K562 (cell line): ENCODE measurements around the gene PTOV1. TPM values are rescaled to one million over a fixed set of nuclear protein-coding genes. Genes with fewer than 3 reads are reported as not detected.

ENCODE experiments used
- BRCA1 ChIP-seq, 2 experiments: fragments of 450-650 bp in 1 of 2; sonication (generic) in 1 of 2; formaldehyde crosslinking in 1 of 2; IDR thresholded peaks; 2 replicates each; pipeline versions ENCODE4 v1.5.0 to v1.6.1; 2017 to 2020; ENCODE audit warnings: mild to moderate bottlenecking in 1 of 2, missing genetic modification reagents in 1 of 2
- DPF2 ChIP-seq: fragments of 450-650 bp; IDR thresholded peaks from 2 replicates; pipeline ENCODE4 v1.6.1; 2016
- HNRNPL ChIP-seq: fragments of 200-400 bp; formaldehyde crosslinking; IDR thresholded peaks from 2 replicates; pipeline ENCODE4 v1.6.1; 2017; ENCODE audit warnings: low read depth, mild to moderate bottlenecking, low read length
- MAFG ChIP-seq: fragments of 450-650 bp; conservative IDR thresholded peaks from 2 replicates; pipeline ENCODE4 v1.6.1; 2016; ENCODE audit warnings: missing genetic modification characterization, missing compliant biosample characterization
- MAFK ChIP-seq: IDR thresholded peaks from 2 replicates; pipeline ENCODE4 v1.6.1; 2011; ENCODE audit warnings: low read length, improper control_type of control experiment
- MCM7 ChIP-seq, 2 experiments: fragments of 450-650 bp; IDR thresholded peaks; 2 replicates each; pipeline ENCODE4 v1.6.1; 2016 to 2018
- NEUROD1 ChIP-seq: fragments of 150-350 bp; IDR thresholded peaks from 2 replicates; pipeline ENCODE4 v1.6.1; 2014; ENCODE audit warnings: borderline replicate concordance, low read length, low read depth; ENCODE audit not compliant: partially characterized antibody
- PHF20 ChIP-seq: fragments of 450-650 bp; IDR thresholded peaks from 2 replicates; pipeline ENCODE4 v1.6.1; 2018; ENCODE audit not compliant: partially characterized antibody
- POLR2H ChIP-seq: IDR thresholded peaks from 2 replicates; pipeline ENCODE4 v1.6.1; 2016; ENCODE audit warnings: missing genetic modification characterization, low read depth, mild to moderate bottlenecking, control low read depth, missing compliant biosample characterization, moderate library complexity
- RBM15 ChIP-seq: fragments of 200-400 bp; formaldehyde crosslinking; IDR thresholded peaks from 2 replicates; pipeline ENCODE4 v1.6.1; 2018; ENCODE audit warnings: mild to moderate bottlenecking, low read length, moderate library complexity; ENCODE audit not compliant: insufficient read depth
- SREBF1 ChIP-seq: fragments of 150-350 bp; IDR thresholded peaks from 2 replicates; pipeline ENCODE4 v1.6.1; 2014; ENCODE audit warnings: antibody characterized with exemption, low read depth, low read length, borderline replicate concordance
- SRSF1 ChIP-seq: fragments of 200-400 bp; formaldehyde crosslinking; IDR thresholded peaks from 2 replicates; pipeline ENCODE4 v1.6.1; 2017; ENCODE audit warnings: mild to moderate bottlenecking, low read depth, low read length, moderate library complexity
- ZBTB17 ChIP-seq: fragments of 450-650 bp; formaldehyde crosslinking; IDR thresholded peaks from 2 replicates; pipeline ENCODE4 v1.4.0; 2020; ENCODE audit warnings: mild to moderate bottlenecking
- ZC3H4 ChIP-seq: sonication (generic); formaldehyde crosslinking; IDR thresholded peaks from 2 replicates; pipeline ENCODE4 v1.9.0; 2021; ENCODE audit warnings: missing genetic modification reagents, borderline replicate concordance
- ZNF263 ChIP-seq: sonication (generic); formaldehyde crosslinking; IDR thresholded peaks from 2 replicates; pipeline ENCODE4 v1.8.0; 2022; ENCODE audit warnings: mild to moderate bottlenecking, missing genetic modification reagents, borderline replicate concordance
- ZNF431 ChIP-seq: sonication (generic); formaldehyde crosslinking; IDR thresholded peaks from 2 replicates; pipeline ENCODE4 v1.8.0; 2022; ENCODE audit warnings: mild to moderate bottlenecking, missing genetic modification reagents
- ZSCAN29 ChIP-seq: fragments of 450-650 bp; IDR thresholded peaks from 2 replicates; pipeline ENCODE4 v1.6.1; 2017
- polyA plus RNA-seq, 8 experiments: library from polyadenylated mRNA; depleted of rRNA in 4 of 8; stranded (reverse) in 5 of 8; unstranded in 3 of 8; fragments of >200 nt; fragmentation: Nextera tagmentation in 2 of 8; fragmentation: Illumina TruSeq in 1 of 8; extraction: Ambion mirVana in 2 of 8; extraction: Trizol in 1 of 8; gene quantifications; 2 replicates each; pipeline versions ENCODE4 v1.2.1 to v1.2.3, GENCODE V29; 2011 to 2014; ENCODE audit warnings: inconsistent platforms in 1 of 8, missing spikeins in 1 of 8
- total RNA-seq, 7 experiments: library from RNA; depleted of rRNA in 6 of 7; stranded (reverse); fragments of >200 nt in 6 of 7; fragmentation: Illumina TruSeq in 2 of 7; extraction: Trizol in 2 of 7; gene quantifications; 2 replicates each; pipeline versions ENCODE4 v1.2.1 to v1.2.3, GENCODE V29; 2011 to 2021; ENCODE audit warnings: low replicate concordance in 1 of 7
- TF ChIP-seq, protein P1 (sequence below): fragments of 450-650 bp; formaldehyde crosslinking; IDR thresholded peaks from 2 replicates; pipeline ENCODE4 v1.4.0; 2020; ENCODE audit warnings: mild to moderate bottlenecking, moderate library complexity
- TF ChIP-seq, protein P2 (sequence below): IDR thresholded peaks from 2 replicates; pipeline ENCODE4 v1.6.1; 2012; ENCODE audit warnings: low read depth, low read length, improper control_type of control experiment, borderline replicate concordance
- TF ChIP-seq, protein P3 (sequence below): fragments of 450-650 bp; IDR thresholded peaks from 2 replicates; pipeline ENCODE4 v1.6.1; 2018; ENCODE audit not compliant: partially characterized antibody
- TF ChIP-seq, protein P4 (sequence below): fragments of 250-450 bp; sonication (Bioruptor Pico); IDR thresholded peaks from 2 replicates; pipeline ENCODE4 v1.9.0; 2021; ENCODE audit warnings: mild to moderate bottlenecking

PTOV1 gene
- total and polyA plus RNA-seq, 9 of the 15 experiments (the other 6 are each of a cell fraction or from before 2014, with no cell fraction given) = 4.9 to 169 (median 43.5) TPM

DNA sequence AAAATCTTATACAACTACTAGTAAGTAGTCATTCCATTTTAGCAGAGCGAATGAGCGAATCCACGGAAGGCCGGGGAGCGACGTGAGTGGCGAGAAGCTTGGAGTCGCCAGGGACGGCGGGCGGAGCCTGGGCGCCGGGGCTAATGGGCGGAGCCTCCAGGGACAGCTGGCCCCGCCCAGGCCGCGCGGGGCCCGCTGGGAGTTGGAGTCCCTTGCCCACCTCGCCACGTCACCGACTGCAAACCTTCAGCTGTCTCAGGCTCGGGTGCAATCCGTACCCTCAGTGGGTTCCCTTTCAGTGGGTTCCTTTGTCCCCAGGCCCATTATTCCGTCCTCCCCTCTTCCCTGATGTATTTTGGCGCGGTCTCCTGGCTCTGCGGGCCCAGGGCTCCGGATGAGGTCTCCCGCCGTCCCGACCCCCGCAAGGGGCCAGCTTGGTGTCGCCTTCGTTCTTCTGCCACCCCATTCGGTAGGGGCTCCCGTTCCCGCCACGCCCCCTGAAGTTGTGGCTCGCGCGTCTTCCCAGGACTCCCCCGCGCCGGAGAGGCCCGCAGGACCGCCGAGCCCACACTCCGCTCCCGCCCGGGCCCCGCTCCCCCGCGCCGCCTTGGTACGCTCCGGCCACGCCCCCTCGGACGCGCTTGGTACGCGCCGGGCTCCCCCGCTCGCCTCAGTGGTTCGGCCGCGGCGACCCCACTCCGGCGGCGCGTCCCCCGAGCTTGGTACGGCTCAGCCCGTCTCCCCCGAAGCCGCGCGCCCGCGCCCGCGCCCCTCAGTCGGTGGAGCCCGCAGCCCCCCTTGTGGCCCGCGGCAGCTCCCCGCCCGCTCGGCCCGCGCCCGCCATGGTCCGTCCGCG is at the start of gene PTOV1 (continued):
- peak; percentile 73; the same call in 1 of the 2 replicates for TF ChIP-seq ZBTB17 (CRISPR knock-in tag)
- no peak for TF ChIP-seq ZC3H4 (CRISPR knock-in tag)
- TF ChIP-seq, protein P1, sequence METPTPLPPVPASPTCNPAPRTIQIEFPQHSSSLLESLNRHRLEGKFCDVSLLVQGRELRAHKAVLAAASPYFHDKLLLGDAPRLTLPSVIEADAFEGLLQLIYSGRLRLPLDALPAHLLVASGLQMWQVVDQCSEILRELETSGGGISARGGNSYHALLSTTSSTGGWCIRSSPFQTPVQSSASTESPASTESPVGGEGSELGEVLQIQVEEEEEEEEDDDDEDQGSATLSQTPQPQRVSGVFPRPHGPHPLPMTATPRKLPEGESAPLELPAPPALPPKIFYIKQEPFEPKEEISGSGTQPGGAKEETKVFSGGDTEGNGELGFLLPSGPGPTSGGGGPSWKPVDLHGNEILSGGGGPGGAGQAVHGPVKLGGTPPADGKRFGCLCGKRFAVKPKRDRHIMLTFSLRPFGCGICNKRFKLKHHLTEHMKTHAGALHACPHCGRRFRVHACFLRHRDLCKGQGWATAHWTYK = peak; percentile 64; the same call in 1 of the 2 replicates
- no peak for TF ChIP-seq SRSF1
- TF ChIP-seq NEUROD1 = no peak
- TF ChIP-seq, protein P2, sequence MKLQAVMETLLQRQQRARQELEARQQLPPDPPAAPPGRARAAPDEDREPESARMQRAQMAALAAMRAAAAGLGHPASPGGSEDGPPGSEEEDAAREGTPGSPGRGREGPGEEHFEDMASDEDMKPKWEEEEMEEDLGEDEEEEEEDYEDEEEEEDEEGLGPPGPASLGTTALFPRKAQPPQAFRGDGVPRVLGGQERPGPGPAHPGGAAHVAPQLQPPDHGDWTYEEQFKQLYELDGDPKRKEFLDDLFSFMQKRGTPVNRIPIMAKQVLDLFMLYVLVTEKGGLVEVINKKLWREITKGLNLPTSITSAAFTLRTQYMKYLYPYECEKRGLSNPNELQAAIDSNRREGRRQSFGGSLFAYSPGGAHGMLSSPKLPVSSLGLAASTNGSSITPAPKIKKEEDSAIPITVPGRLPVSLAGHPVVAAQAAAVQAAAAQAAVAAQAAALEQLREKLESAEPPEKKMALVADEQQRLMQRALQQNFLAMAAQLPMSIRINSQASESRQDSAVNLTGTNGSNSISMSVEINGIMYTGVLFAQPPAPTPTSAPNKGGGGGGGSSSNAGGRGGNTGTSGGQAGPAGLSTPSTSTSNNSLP = no peak
- TF ChIP-seq MAFK = 0 out of 2 replicates have a peak, but pooled peaks have one; percentile 2
- TF ChIP-seq HNRNPL = 0 out of 2 replicates have a peak, but pooled peaks have one; percentile 57
- TF ChIP-seq ZNF263 (CRISPR knock-in tag) = no peak; the same call in 1 of the 2 replicates
- no peak for TF ChIP-seq BRCA1 (IDR thresholded peaks at IDR 0.05)
- no peak for TF ChIP-seq BRCA1 (CRISPR knock-in tag; IDR thresholded peaks at IDR 0.05)
- TF ChIP-seq MAFG (tag) = no peak
- TF ChIP-seq, protein P3, sequence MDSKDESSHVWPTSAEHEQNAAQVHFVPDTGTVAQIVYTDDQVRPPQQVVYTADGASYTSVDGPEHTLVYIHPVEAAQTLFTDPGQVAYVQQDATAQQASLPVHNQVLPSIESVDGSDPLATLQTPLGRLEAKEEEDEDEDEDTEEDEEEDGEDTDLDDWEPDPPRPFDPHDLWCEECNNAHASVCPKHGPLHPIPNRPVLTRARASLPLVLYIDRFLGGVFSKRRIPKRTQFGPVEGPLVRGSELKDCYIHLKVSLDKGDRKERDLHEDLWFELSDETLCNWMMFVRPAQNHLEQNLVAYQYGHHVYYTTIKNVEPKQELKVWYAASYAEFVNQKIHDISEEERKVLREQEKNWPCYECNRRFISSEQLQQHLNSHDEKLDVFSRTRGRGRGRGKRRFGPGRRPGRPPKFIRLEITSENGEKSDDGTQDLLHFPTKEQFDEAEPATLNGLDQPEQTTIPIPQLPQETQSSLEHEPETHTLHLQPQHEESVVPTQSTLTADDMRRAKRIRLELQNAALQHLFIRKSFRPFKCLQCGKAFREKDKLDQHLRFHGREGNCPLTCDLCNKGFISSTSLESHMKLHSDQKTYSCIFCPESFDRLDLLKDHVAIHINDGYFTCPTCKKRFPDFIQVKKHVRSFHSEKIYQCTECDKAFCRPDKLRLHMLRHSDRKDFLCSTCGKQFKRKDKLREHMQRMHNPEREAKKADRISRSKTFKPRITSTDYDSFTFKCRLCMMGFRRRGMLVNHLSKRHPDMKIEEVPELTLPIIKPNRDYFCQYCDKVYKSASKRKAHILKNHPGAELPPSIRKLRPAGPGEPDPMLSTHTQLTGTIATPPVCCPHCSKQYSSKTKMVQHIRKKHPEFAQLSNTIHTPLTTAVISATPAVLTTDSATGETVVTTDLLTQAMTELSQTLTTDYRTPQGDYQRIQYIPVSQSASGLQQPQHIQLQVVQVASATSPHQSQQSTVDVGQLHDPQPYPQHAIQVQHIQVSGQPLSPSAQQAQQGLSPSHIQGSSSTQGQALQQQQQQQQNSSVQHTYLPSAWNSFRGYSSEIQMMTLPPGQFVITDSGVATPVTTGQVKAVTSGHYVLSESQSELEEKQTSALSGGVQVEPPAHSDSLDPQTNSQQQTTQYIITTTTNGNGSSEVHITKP = peak; percentile 99
- no peak for TF ChIP-seq ZSCAN29
- no peak for TF ChIP-seq DPF2
- TF ChIP-seq SREBF1 = peak; percentile 96
- peak; percentile 52 for TF ChIP-seq PHF20
- no peak for TF ChIP-seq MCM7 (IDR thresholded peaks at IDR 0.05)
- TF ChIP-seq, protein P4, sequence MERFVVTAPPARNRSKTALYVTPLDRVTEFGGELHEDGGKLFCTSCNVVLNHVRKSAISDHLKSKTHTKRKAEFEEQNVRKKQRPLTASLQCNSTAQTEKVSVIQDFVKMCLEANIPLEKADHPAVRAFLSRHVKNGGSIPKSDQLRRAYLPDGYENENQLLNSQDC (CRISPR knock-in tag) = no peak
- TF ChIP-seq ZNF431 (CRISPR knock-in tag) = no peak
- TF ChIP-seq POLR2H (tag) = peak; percentile 46; the same call in 1 of the 2 replicates
- TF ChIP-seq RBM15 = no peak
